HG03139 (cell line): ENCODE results near the gene NR6A1.

Experiments
- ATAC-seq: cut with Tn5 transposase; IDR thresholded peaks from one replicate; pipeline ENCODE4 v1.9.1; 2021; ENCODE audit not compliant: unreplicated experiment

NR6A1 gene

GRCh38 chr9:124495126-124496074 is 275.7 kb downstream of the NR6A1 start:
- no peak for ATAC-seq

- ATAC-seq, result no peak
These were observed 277.2 kb downstream of the NR6A1 start for GRCh38 chr9:124493794-124494479.

GRCh38 chr9:124493218-124493617 is 277.9 kb downstream of the NR6A1 start:
- ATAC-seq, result no peak

- no peak for ATAC-seq
These were observed 278.3 kb downstream of the NR6A1 start for GRCh38 chr9:124492818-124493217.

GRCh38 chr9:124491049-124491975 is 279.8 kb downstream of the NR6A1 start:
- ATAC-seq, result no peak

GRCh38 chr9:124490004-124490403 is 281.1 kb downstream of the NR6A1 start:
- ATAC-seq, result no peak

- ATAC-seq, result no peak
These were observed 281.9 kb downstream of the NR6A1 start for GRCh38 chr9:124489222-124489621.

GRCh38 chr9:124488641-124489210 is 282.4 kb downstream of the NR6A1 start:
- ATAC-seq, result no peak

GRCh38 chr9:124487260-124488182 is 283.6 kb downstream of the NR6A1 start:
- no peak for ATAC-seq

GRCh38 chr9:124486778-124487259 is 284.3 kb downstream of the NR6A1 start:
- ATAC-seq, result no peak

GRCh38 chr9:124485936-124486335 is 285.2 kb downstream of the NR6A1 start:
- ATAC-seq, result no peak

GRCh38 chr9:124485201-124485600 is 285.9 kb downstream of the NR6A1 start:
- no peak for ATAC-seq

- no peak for ATAC-seq
These were observed 287.6 kb downstream of the NR6A1 start for GRCh38 chr9:124483481-124483880.

GRCh38 chr9:124482431-124483031 is 288.6 kb downstream of the NR6A1 start:
- no peak for ATAC-seq

- no peak for ATAC-seq
These were observed 290.0 kb downstream of the NR6A1 start for GRCh38 chr9:124481115-124481514.

GRCh38 chr9:124480621-124480981 is 290.5 kb downstream of the NR6A1 start:
- no peak for ATAC-seq

GRCh38 chr9:124479947-124480620 is 291.0 kb downstream of the NR6A1 start:
- ATAC-seq, result no peak

GRCh38 chr9:124479371-124479770 is 291.7 kb downstream of the NR6A1 start:
- ATAC-seq, result no peak

- ATAC-seq, result no peak
These were observed 292.8 kb downstream of the NR6A1 start for GRCh38 chr9:124478354-124478753.
